IMR-90 (cell line): ENCODE measurements around the gene TMEM37. TPM values are rescaled to one million over a fixed set of nuclear protein-coding genes. Genes with fewer than 3 reads are reported as not detected.

ENCODE experiments used
- ATAC-seq: fragments of 200-7000 bp; cut with Tn5 transposase; 2 replicates; pipeline ENCODE4 v1.9.1; 2020; ENCODE audit warnings: low read depth, mild to moderate bottlenecking, moderate library complexity
- BruUV-seq: library from RNA; stranded (reverse); fragments of 400-500 nt; replicated peaks from 2 replicates; lab custom pipeline; 2021; lab: Mats Ljungman, UMichigan
- CTCF ChIA-PET: fragments of 300-600 bp; formaldehyde crosslinking; extraction: SDS; loops from one replicate; lab custom pipeline; 2021; ENCODE audit warnings: antibody characterized with exemption; lab: Yijun Ruan, JAX
- POLR2A ChIA-PET: fragments of 300-600 bp; sonication (Branson Sonifier 250); formaldehyde crosslinking; loops from one replicate; lab custom pipeline; 2022; ENCODE audit warnings: antibody characterized with exemption; ENCODE audit not compliant: unreplicated experiment; lab: Charles Lee
- DNase-seq: peaks from one replicate; pipeline ENCODE4 v3.0.0; 2013
- H2AFZ ChIP-seq: replicated peaks from 2 replicates; pipeline ENCODE3; 2013; ENCODE audit warnings: low read length, mild to moderate bottlenecking; ENCODE audit not compliant: poor library complexity
- H2AK5ac ChIP-seq: 2 replicates; pipeline ENCODE4 v1.6.1; 2013; ENCODE audit warnings: low read depth, low read length, inconsistent platforms
- H2AK9ac ChIP-seq: replicated peaks from 2 replicates; pipeline ENCODE3; 2013; ENCODE audit warnings: mild to moderate bottlenecking, low read depth, low read length, moderate library complexity; ENCODE audit not compliant: poor library complexity
- H2BK120ac ChIP-seq: 2 replicates; pipeline ENCODE4 v1.6.1; 2013; ENCODE audit warnings: low read depth, low read length, inconsistent platforms
- H2BK15ac ChIP-seq: 3 replicates; pipeline ENCODE4 v1.6.1; 2013; ENCODE audit warnings: low read depth, low read length, inconsistent platforms
- H2BK20ac ChIP-seq: 2 replicates; pipeline ENCODE4 v1.6.1; 2013; ENCODE audit warnings: low read depth, mild to moderate bottlenecking, inconsistent platforms, low read length, moderate library complexity
- H2BK5ac ChIP-seq: 2 replicates; pipeline ENCODE4 v1.6.1; 2013; ENCODE audit warnings: mild to moderate bottlenecking, low read depth, low read length, inconsistent platforms; ENCODE audit not compliant: poor library complexity, severe bottlenecking
- H3K14ac ChIP-seq: replicated peaks from 2 replicates; pipeline ENCODE4 v1.6.1; 2013; ENCODE audit warnings: low read depth, low read length, inconsistent platforms
- H3K18ac ChIP-seq: 2 replicates; pipeline ENCODE4 v1.6.1; 2013; ENCODE audit warnings: low read depth, low read length, control low read depth
- H3K23ac ChIP-seq: 2 replicates; pipeline ENCODE4 v1.6.1; 2013; ENCODE audit warnings: low read depth, low read length, inconsistent platforms
- H3K27ac ChIP-seq: 2 replicates; pipeline ENCODE4 v1.5.1; 2013; ENCODE audit warnings: mild to moderate bottlenecking, control low read depth, low read length; ENCODE audit not compliant: insufficient read depth
- H3K27me3 ChIP-seq: 2 replicates; pipeline ENCODE4 v1.6.1; 2013; ENCODE audit warnings: low read length; ENCODE audit not compliant: control insufficient read depth, insufficient read depth
- H3K36me3 ChIP-seq: 2 replicates; pipeline ENCODE4 v1.6.1; 2013; ENCODE audit warnings: low read length, mixed read lengths; ENCODE audit not compliant: control insufficient read depth, insufficient read depth
- H3K4ac ChIP-seq: 2 replicates; pipeline ENCODE4 v1.6.1; 2013; ENCODE audit warnings: low read depth, low read length, inconsistent platforms
- H3K4me1 ChIP-seq: 2 replicates; pipeline ENCODE4 v1.6.1; 2013; ENCODE audit warnings: low read length, mixed read lengths; ENCODE audit not compliant: control insufficient read depth, insufficient read depth
- H3K4me2 ChIP-seq: 2 replicates; pipeline ENCODE4 v1.6.1; 2013; ENCODE audit warnings: low read depth, mild to moderate bottlenecking, control low read depth, low read length, moderate library complexity
- H3K4me3 ChIP-seq: 2 replicates; pipeline ENCODE4 v1.5.1; 2013; ENCODE audit warnings: low read depth, mild to moderate bottlenecking, control low read depth, low read length, moderate library complexity; ENCODE audit not compliant: insufficient read depth
- H3K56ac ChIP-seq: 2 replicates; pipeline ENCODE4 v1.6.1; 2013; ENCODE audit warnings: low read length, inconsistent platforms; ENCODE audit not compliant: insufficient read depth; ENCODE audit errors: extremely low read depth
- H3K79me1 ChIP-seq, 2 experiments: 2 replicates each; pipeline ENCODE4 v1.6.1; 2013; ENCODE audit warnings: low read length in 2 of 2, inconsistent platforms in 1 of 2, low read depth in 1 of 2
- H3K9ac ChIP-seq: 2 replicates; pipeline ENCODE4 v1.6.1; 2013; ENCODE audit warnings: low read depth, low read length, control low read depth
- H3K9me1 ChIP-seq: 2 replicates; pipeline ENCODE4 v1.6.1; 2013; ENCODE audit warnings: low read length, inconsistent platforms; ENCODE audit not compliant: insufficient read depth
- H3K9me3 ChIP-seq: 2 replicates; pipeline ENCODE4 v1.6.1; 2013; ENCODE audit warnings: low read length; ENCODE audit not compliant: control insufficient read depth, insufficient read depth
- H4K20me1 ChIP-seq: 2 replicates; pipeline ENCODE4 v1.6.1; 2013; ENCODE audit warnings: low read length, inconsistent platforms; ENCODE audit not compliant: insufficient read depth
- H4K5ac ChIP-seq: 2 replicates; pipeline ENCODE4 v1.6.1; 2013; ENCODE audit warnings: mild to moderate bottlenecking, low read depth, low read length, control low read depth
- H4K8ac ChIP-seq, 2 experiments: 2 replicates each; pipeline ENCODE4 v1.6.1; 2013; ENCODE audit warnings: low read depth in 2 of 2, low read length in 2 of 2, control low read depth in 1 of 2, inconsistent platforms in 1 of 2
- H4K91ac ChIP-seq: 2 replicates; pipeline ENCODE4 v1.6.1; 2013; ENCODE audit warnings: low read depth, low read length, inconsistent platforms; ENCODE audit not compliant: insufficient read depth
- BHLHE40 ChIP-seq: fragments of 150-350 bp; IDR thresholded peaks from 2 replicates; pipeline ENCODE4 v1.6.1; 2016; ENCODE audit warnings: mild to moderate bottlenecking, low read depth, low read length
- CEBPB ChIP-seq: IDR thresholded peaks from 2 replicates; pipeline ENCODE4 v1.6.1; 2012; ENCODE audit warnings: low read depth, low read length, improper control_type of control experiment
- CHD1 ChIP-seq: IDR thresholded peaks from 2 replicates; pipeline ENCODE4 v1.6.1; 2012; ENCODE audit warnings: low read depth, low read length, improper control_type of control experiment
- FOS ChIP-seq: fragments of 150-350 bp; IDR thresholded peaks from 2 replicates; pipeline ENCODE4 v1.6.1; 2016; ENCODE audit warnings: low read depth, low read length
- MAFK ChIP-seq: IDR thresholded peaks from 2 replicates; pipeline ENCODE4 v1.6.1; 2012; ENCODE audit warnings: low read depth, low read length, improper control_type of control experiment
- MAZ ChIP-seq: IDR thresholded peaks from 2 replicates; pipeline ENCODE4 v1.6.1; 2012; ENCODE audit warnings: low read depth, mild to moderate bottlenecking, low read length, improper control_type of control experiment, moderate library complexity, borderline replicate concordance
- MXI1 ChIP-seq: IDR thresholded peaks from 2 replicates; pipeline ENCODE4 v1.6.1; 2012; ENCODE audit warnings: low read depth, mild to moderate bottlenecking, low read length, moderate library complexity, borderline replicate concordance
- NFE2L2 ChIP-seq: fragments of 150-350 bp; IDR thresholded peaks from 2 replicates; pipeline ENCODE4 v1.6.1; 2016; ENCODE audit warnings: low read depth, mild to moderate bottlenecking, low read length
- POLR2A ChIP-seq: IDR thresholded peaks from 2 replicates; pipeline ENCODE4 v1.6.1; 2012; ENCODE audit warnings: mild to moderate bottlenecking, low read depth, low read length
- RAD21 ChIP-seq: IDR thresholded peaks from 2 replicates; pipeline ENCODE4 v1.6.1; 2012; ENCODE audit warnings: low read length, improper control_type of control experiment
- RCOR1 ChIP-seq: IDR thresholded peaks from 2 replicates; pipeline ENCODE4 v1.6.1; 2012; ENCODE audit warnings: mild to moderate bottlenecking, low read length, improper control_type of control experiment; ENCODE audit not compliant: insufficient replicate concordance
- RFX5 ChIP-seq: IDR thresholded peaks from 2 replicates; pipeline ENCODE4 v1.8.0; 2012; ENCODE audit warnings: low read depth, mild to moderate bottlenecking, low read length, moderate library complexity
- SMC3 ChIP-seq: fragments of 150-350 bp; IDR thresholded peaks from 2 replicates; pipeline ENCODE4 v1.6.1; 2016; ENCODE audit warnings: low read depth, mild to moderate bottlenecking, antibody characterized with exemption, low read length, moderate library complexity
- WGBS, 2 experiments: methylation state at CpG; one replicate each; pipeline versions ENCODE4 v1.1.5 to v1.1.7; 2013; ENCODE audit warnings: missing lambda C conversion rate in 2 of 2; ENCODE audit not compliant: insufficient read length in 1 of 2; ENCODE audit errors: extremely low coverage in 2 of 2; 5-methylcytosine and 5-hydroxymethylcytosine counted together
- dilution Hi-C: fragments of 300-500 bp; cut with HindIII; formaldehyde crosslinking; loops from one replicate; pipeline ENCODE4 v1.14.3; 2018; ENCODE audit warnings: low sequenced_read_pairs; ENCODE audit not compliant: unreplicated experiment
- in situ Hi-C: fragments of 300-500 bp; cut with MboI; formaldehyde crosslinking; loops from 3 replicates; pipeline ENCODE4 v1.14.3; 2019; ENCODE audit warnings: low sequenced_read_pairs, inconsistent platforms, mixed read lengths
- intact Hi-C: fragments of 100-400 bp; cut with micrococcal nuclease; formaldehyde crosslinking; loops from 2 replicates; pipeline ENCODE4 v1.10.0; 2022
- polyA plus RNA-seq, 3 experiments: library from polyadenylated mRNA; depleted of rRNA; stranded (reverse); fragments of >200 nt; gene quantifications; 2 replicates each; pipeline ENCODE4 v1.2.3, GENCODE V29; 2012; ENCODE audit warnings: low replicate concordance in 1 of 3
- total RNA-seq: library from RNA; depleted of rRNA; stranded (reverse); fragments of >200 nt; gene quantifications from 2 replicates; pipeline ENCODE4 v1.2.3, GENCODE V29; 2012
- TF ChIP-seq, protein P1 (sequence below): fragments of 150-350 bp; IDR thresholded peaks from 2 replicates; pipeline ENCODE4 v1.6.1; 2016; ENCODE audit warnings: low read depth, mild to moderate bottlenecking, low read length, moderate library complexity, borderline replicate concordance
- TF ChIP-seq, protein P2 (sequence below): conservative IDR thresholded peaks from 2 replicates; pipeline ENCODE4 v1.5.1; 2012; ENCODE audit warnings: mild to moderate bottlenecking, low read depth, low read length, improper control_type of control experiment
- TF ChIP-seq, protein P3 (sequence below): fragments of 150-350 bp; IDR thresholded peaks from 2 replicates; pipeline ENCODE4 v1.6.1; 2017; ENCODE audit warnings: mild to moderate bottlenecking, antibody characterized with exemption, low read length, low read depth

The TMEM37 gene
- total and polyA plus RNA-seq, 2 of the 4 experiments (the other 2 are of a cell fraction) = under 0.01 to 0.39 TPM

DNA sequence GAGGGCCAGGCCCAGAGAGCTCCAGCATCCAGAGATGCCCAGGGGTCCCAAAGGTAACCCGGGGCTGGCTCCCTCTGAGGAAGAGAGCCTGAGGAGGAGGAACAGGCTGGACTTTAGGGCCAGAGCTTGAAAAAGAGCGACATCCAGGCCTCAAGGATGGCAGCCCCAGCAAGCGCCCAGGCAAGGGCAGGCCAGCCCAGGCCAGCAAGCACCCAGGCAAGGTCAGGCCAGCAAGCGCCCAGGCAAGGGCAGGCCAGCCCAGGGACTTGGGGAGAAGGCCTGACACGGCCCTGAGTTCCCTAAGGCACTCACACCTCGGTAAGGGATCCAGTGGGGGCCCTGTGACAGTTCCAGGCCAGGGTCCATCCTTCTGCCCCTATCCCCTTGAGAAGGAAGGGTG is 34.5 kb upstream of the TMEM37 start:
- CTCF ChIA-PET = no interaction called here

More for the DNA sequence above, 34.5 kb upstream of the TMEM37 start:
- TF ChIP-seq CEBPB (no peak), CHD1 (no peak), MXI1 (no peak), NFE2L2 (no peak), BHLHE40 (no peak), RFX5 (no peak), SMC3 (no peak), MAFK (no peak), MAZ (no peak), FOS (no peak), POLR2A (no peak), RCOR1 (no peak), RAD21 (no peak)
- TF ChIP-seq, protein P1, sequence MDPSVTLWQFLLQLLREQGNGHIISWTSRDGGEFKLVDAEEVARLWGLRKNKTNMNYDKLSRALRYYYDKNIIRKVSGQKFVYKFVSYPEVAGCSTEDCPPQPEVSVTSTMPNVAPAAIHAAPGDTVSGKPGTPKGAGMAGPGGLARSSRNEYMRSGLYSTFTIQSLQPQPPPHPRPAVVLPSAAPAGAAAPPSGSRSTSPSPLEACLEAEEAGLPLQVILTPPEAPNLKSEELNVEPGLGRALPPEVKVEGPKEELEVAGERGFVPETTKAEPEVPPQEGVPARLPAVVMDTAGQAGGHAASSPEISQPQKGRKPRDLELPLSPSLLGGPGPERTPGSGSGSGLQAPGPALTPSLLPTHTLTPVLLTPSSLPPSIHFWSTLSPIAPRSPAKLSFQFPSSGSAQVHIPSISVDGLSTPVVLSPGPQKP = no peak
- TF ChIP-seq, protein P2, sequence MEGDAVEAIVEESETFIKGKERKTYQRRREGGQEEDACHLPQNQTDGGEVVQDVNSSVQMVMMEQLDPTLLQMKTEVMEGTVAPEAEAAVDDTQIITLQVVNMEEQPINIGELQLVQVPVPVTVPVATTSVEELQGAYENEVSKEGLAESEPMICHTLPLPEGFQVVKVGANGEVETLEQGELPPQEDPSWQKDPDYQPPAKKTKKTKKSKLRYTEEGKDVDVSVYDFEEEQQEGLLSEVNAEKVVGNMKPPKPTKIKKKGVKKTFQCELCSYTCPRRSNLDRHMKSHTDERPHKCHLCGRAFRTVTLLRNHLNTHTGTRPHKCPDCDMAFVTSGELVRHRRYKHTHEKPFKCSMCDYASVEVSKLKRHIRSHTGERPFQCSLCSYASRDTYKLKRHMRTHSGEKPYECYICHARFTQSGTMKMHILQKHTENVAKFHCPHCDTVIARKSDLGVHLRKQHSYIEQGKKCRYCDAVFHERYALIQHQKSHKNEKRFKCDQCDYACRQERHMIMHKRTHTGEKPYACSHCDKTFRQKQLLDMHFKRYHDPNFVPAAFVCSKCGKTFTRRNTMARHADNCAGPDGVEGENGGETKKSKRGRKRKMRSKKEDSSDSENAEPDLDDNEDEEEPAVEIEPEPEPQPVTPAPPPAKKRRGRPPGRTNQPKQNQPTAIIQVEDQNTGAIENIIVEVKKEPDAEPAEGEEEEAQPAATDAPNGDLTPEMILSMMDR = no peak
- TF ChIP-seq, protein P3, sequence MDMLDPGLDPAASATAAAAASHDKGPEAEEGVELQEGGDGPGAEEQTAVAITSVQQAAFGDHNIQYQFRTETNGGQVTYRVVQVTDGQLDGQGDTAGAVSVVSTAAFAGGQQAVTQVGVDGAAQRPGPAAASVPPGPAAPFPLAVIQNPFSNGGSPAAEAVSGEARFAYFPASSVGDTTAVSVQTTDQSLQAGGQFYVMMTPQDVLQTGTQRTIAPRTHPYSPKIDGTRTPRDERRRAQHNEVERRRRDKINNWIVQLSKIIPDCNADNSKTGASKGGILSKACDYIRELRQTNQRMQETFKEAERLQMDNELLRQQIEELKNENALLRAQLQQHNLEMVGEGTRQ = no peak
- dilution Hi-C loops = no loop called here
- DNase-seq (no peak), ATAC-seq (no peak)
- no CpG with 5 or more reads among the region's 6 CpGs for WGBS, 2 experiments
- no peaks in the 10 kb centered on the region for H3K4me1 ChIP-seq
- H3K4me3 ChIP-seq = no peak overlapping the region
- H3K9me3 ChIP-seq = no peaks in the 10 kb centered on the region
- POLR2A ChIA-PET = no interaction called here
- H2AK5ac ChIP-seq = no peak overlapping the region
- no peak overlapping the region for H4K8ac ChIP-seq
- H4K91ac ChIP-seq = no peak overlapping the region
- no peak overlapping the region for H2AK9ac ChIP-seq
- no peak overlapping the region for H2BK15ac ChIP-seq
- H3K4me2 ChIP-seq = no peak overlapping the region
- H3K9me1 ChIP-seq = no peaks in the 10 kb centered on the region
- H3K18ac ChIP-seq = no peak overlapping the region
- BruUV-seq = no TSS peak
- no peak overlapping the region for H3K23ac ChIP-seq
- no peak overlapping the region for H3K14ac ChIP-seq
- no peak overlapping the region for H2BK120ac ChIP-seq
- H3K36me3 ChIP-seq = no peaks in the 10 kb centered on the region
- H2BK20ac ChIP-seq = no peak overlapping the region
- peaks cover 5% of the 10 kb centered on the region for H3K27me3 ChIP-seq
- H3K27ac ChIP-seq = no peak overlapping the region
- H3K9ac ChIP-seq = no peak overlapping the region
- intact Hi-C loops = no loop called here
- in situ Hi-C loops = no loop called here
- no peak overlapping the region for H3K4ac ChIP-seq
- H2AFZ ChIP-seq = no peak overlapping the region
- no peak overlapping the region for H2BK5ac ChIP-seq
- no peaks in the 10 kb centered on the region for H3K79me1 ChIP-seq
- H4K20me1 ChIP-seq = no peaks in the 10 kb centered on the region
- H4K5ac ChIP-seq = no peak overlapping the region
- H3K56ac ChIP-seq = no peak overlapping the region
